ENCODE data around the gene DGKG.

The DGKG gene

GRCh38 chr3:186236357-186237020, 125.5 kb downstream of the DGKG start:
- DNase-seq, result no peak

- DNase-seq, result no peak
Observed at GRCh38 chr3:186235554-186235953, 126.5 kb downstream of the DGKG start.

GRCh38 chr3:186234152-186234551, 127.9 kb downstream of the DGKG start:
- no peak for DNase-seq

- no peak for DNase-seq
Observed at GRCh38 chr3:186226482-186226881, 135.6 kb downstream of the DGKG start.

GRCh38 chr3:186225603-186226002, 136.4 kb downstream of the DGKG start:
- DNase-seq, result no peak

GRCh38 chr3:186224041-186224610, 137.9 kb downstream of the DGKG start:
- DNase-seq, result no peak

GRCh38 chr3:186223476-186223875, 138.6 kb downstream of the DGKG start:
- DNase-seq, result no peak

- DNase-seq, result no peak
Observed at GRCh38 chr3:186221760-186222378, 140.2 kb downstream of the DGKG start.

GRCh38 chr3:186220911-186221645, 141.0 kb downstream of the DGKG start:
- no peak for DNase-seq

- DNase-seq, result no peak
Observed at GRCh38 chr3:186220365-186220764, 141.7 kb downstream of the DGKG start.

GRCh38 chr3:186219211-186219638, 142.8 kb downstream of the DGKG start:
- DNase-seq, result no peak

- no peak for DNase-seq
Observed at GRCh38 chr3:186218421-186218820, 143.6 kb downstream of the DGKG start.

- no peak for DNase-seq
Observed at GRCh38 chr3:186217820-186218164, 144.2 kb downstream of the DGKG start.

- no peak for DNase-seq
Observed at GRCh38 chr3:186216900-186217819, 144.9 kb downstream of the DGKG start.

- DNase-seq, result no peak
Observed at GRCh38 chr3:186214670-186215069, 147.4 kb downstream of the DGKG start.

GRCh38 chr3:186213946-186214345, 148.1 kb downstream of the DGKG start:
- DNase-seq, result no peak

- no peak for DNase-seq
Observed at GRCh38 chr3:186212611-186213010, 149.4 kb downstream of the DGKG start.

GRCh38 chr3:186210852-186211500, 151.1 kb downstream of the DGKG start:
- no peak for DNase-seq

GRCh38 chr3:186209810-186210752, 152.0 kb downstream of the DGKG start:
- DNase-seq, result no peak

GRCh38 chr3:186208296-186208989, 153.6 kb downstream of the DGKG start:
- no peak for DNase-seq

Measured in stimulated activated CD4-positive, alpha-beta T cell treated with anti-CD3 and anti-CD28 coated beads, Interleukin-4, amount 100 ng/mL, for 4 hours (primary cell).